ENCODE results near the gene GFOD2. TPM values are rescaled to one million over a fixed set of nuclear protein-coding genes. Genes with fewer than 3 reads are reported as not detected.

GFOD2 gene
- total RNA-seq, 4 donors from 2014 or later, result 9.1 to 24.2 (median 20.8) TPM

- H3K36me3 ChIP-seq, result no peaks in the 10 kb centered on the region
Measured at GRCh38 chr16:67704110-67704509, 15.0 kb downstream of the GFOD2 start.

GRCh38 chr16:67703626-67704025 lies 15.5 kb downstream of the GFOD2 start:
- DNase-seq (ENCODE audit: extremely low spot score), result no peak
- Histone ChIP-seq H3K4me3 (no peak overlapping the region), H3K4me1 (peaks cover 0 to 16% (median 3%) of the 10 kb centered on the region in 4 donors), H3K9me3 (no peaks in the 10 kb centered on the region), H3K36me3 (no peaks in the 10 kb centered on the region), H3K27ac (replicated peaks in 1 of 4) (no peak overlapping the region), H3K27me3 (no peaks in the 10 kb centered on the region)
- no peak for TF ChIP-seq EP300 (IDR thresholded peaks at IDR 0.05)
- TF ChIP-seq CTCF (IDR thresholded peaks at IDR 0.05), result no peak
- no peak for TF ChIP-seq POLR2A (IDR thresholded peaks at IDR 0.05; ENCODE audit: low read depth)
- no peak for TF ChIP-seq POLR2AphosphoS5 (IDR thresholded peaks at IDR 0.05)
- 83% methylated on average over 2 of the region's 2 CpGs for WGBS
- intact Hi-C loops (cut with DNase I), result no loop called here

More at GRCh38 chr16:67704110-67704509, 15.0 kb downstream of the GFOD2 start:
- H3K27me3 ChIP-seq, result no peaks in the 10 kb centered on the region
- TF ChIP-seq POLR2AphosphoS5 (IDR thresholded peaks at IDR 0.05) (no peak), EP300 (IDR thresholded peaks at IDR 0.05) (no peak), CTCF (IDR thresholded peaks at IDR 0.05) (no peak), POLR2A (IDR thresholded peaks at IDR 0.05; ENCODE audit: low read depth) (no peak)
- 93% methylated on average over 5 of the region's 5 CpGs for WGBS
- no peak for DNase-seq (ENCODE audit: extremely low spot score)
- no peak overlapping the region for H3K4me3 ChIP-seq
- no peaks in the 10 kb centered on the region for H3K9me3 ChIP-seq
- intact Hi-C loops (cut with DNase I), result no loop called here
- H3K4me1 ChIP-seq, result peaks cover 0 to 16% (median 3%) of the 10 kb centered on the region in 4 donors
- no peak overlapping the region for H3K27ac ChIP-seq (replicated peaks in 1 of 4)

GRCh38 chr16:67702130-67702529 lies 17.0 kb downstream of the GFOD2 start:
- Histone ChIP-seq H3K9me3 (no peaks in the 10 kb centered on the region), H3K4me3 (no peak overlapping the region), H3K27ac (replicated peaks in 1 of 4) (no peak overlapping the region), H3K27me3 (no peaks in the 10 kb centered on the region), H3K36me3 (no peaks in the 10 kb centered on the region), H3K4me1 (peaks cover 0 to 16% (median 3%) of the 10 kb centered on the region in 4 donors)
- 89% methylated on average over 4 of the region's 4 CpGs for WGBS
- no peak for DNase-seq (ENCODE audit: extremely low spot score)
- TF ChIP-seq POLR2AphosphoS5 (IDR thresholded peaks at IDR 0.05) (no peak), CTCF (IDR thresholded peaks at IDR 0.05) (no peak), POLR2A (IDR thresholded peaks at IDR 0.05; ENCODE audit: low read depth) (no peak), EP300 (IDR thresholded peaks at IDR 0.05) (no peak)
- intact Hi-C loops (cut with DNase I), result no loop called here

GRCh38 chr16:67701420-67701819 lies 17.7 kb downstream of the GFOD2 start:
- no peaks in the 10 kb centered on the region for H3K36me3 ChIP-seq
- no peaks in the 10 kb centered on the region for H3K27me3 ChIP-seq
- WGBS, result 97% methylated on average over 1 of the region's 1 CpG
- H3K27ac ChIP-seq (replicated peaks in 1 of 4), result no peak overlapping the region
- no peak for TF ChIP-seq POLR2A (IDR thresholded peaks at IDR 0.05; ENCODE audit: low read depth)
- no peak for TF ChIP-seq CTCF (IDR thresholded peaks at IDR 0.05)
- TF ChIP-seq POLR2AphosphoS5 (IDR thresholded peaks at IDR 0.05), result no peak
- no peak for TF ChIP-seq EP300 (IDR thresholded peaks at IDR 0.05)
- H3K9me3 ChIP-seq, result no peaks in the 10 kb centered on the region
- no peak overlapping the region for H3K4me3 ChIP-seq
- intact Hi-C loops (cut with DNase I), result no loop called here
- DNase-seq (ENCODE audit: extremely low spot score), result no peak
- H3K4me1 ChIP-seq, result peaks cover 0 to 16% (median 3%) of the 10 kb centered on the region in 4 donors

GRCh38 chr16:67699265-67699664 lies 19.9 kb downstream of the GFOD2 start:
- WGBS, result 100% methylated on average over 7 of the region's 7 CpGs
- DNase-seq (ENCODE audit: extremely low spot score), result no peak
- H3K27me3 ChIP-seq, result no peaks in the 10 kb centered on the region
- H3K36me3 ChIP-seq, result no peaks in the 10 kb centered on the region
- H3K4me1 ChIP-seq, result peaks cover 0 to 8% (median 0%) of the 10 kb centered on the region in 4 donors
- intact Hi-C loops (cut with DNase I), result no loop called here
- no peak for TF ChIP-seq EP300 (IDR thresholded peaks at IDR 0.05)
- TF ChIP-seq POLR2A (IDR thresholded peaks at IDR 0.05; ENCODE audit: low read depth), result no peak
- TF ChIP-seq CTCF (IDR thresholded peaks at IDR 0.05), result no peak
- TF ChIP-seq POLR2AphosphoS5 (IDR thresholded peaks at IDR 0.05), result no peak
- H3K4me3 ChIP-seq, result no peak overlapping the region
- no peak overlapping the region for H3K27ac ChIP-seq (replicated peaks in 1 of 4)
- H3K9me3 ChIP-seq, result no peaks in the 10 kb centered on the region
